Regular cardiac myocyte (primary cell): ENCODE results near the gene IPO9. TPM values are rescaled to one million over a fixed set of nuclear protein-coding genes. Genes with fewer than 3 reads are reported as not detected.

Experiments
- total RNA-seq: library from RNA; depleted of rRNA; stranded (reverse); fragments of >200 nt; gene quantifications from 2 replicates; pipeline ENCODE4 v1.2.3, GENCODE V29; 2014

The IPO9 gene
- 18.3 and 20.7 TPM in 2 replicates for total RNA-seq

GRCh38 chr1:201828820-201829774 is at the start of gene IPO9:
Gene IPO9, plus strand, starts transcription at chr1:201829157. Its CDS starts 53 bp downstream, at chr1:201829210.

GRCh38 chr1:201888282-201889089 is 59.5 kb downstream of the IPO9 start, which contains the start of gene SHISA4:
Gene SHISA4, plus strand, starts transcription at chr1:201888898. Its CDS starts 97 bp downstream, at chr1:201888995.

Other genes with a start within 250 kb of the IPO9 start
- gene SHISA4, start 59.7 kb downstream of the IPO9 start, total RNA-seq = 7.9 and 18.0 TPM in 2 replicates
- 3.1 and 25.7 TPM in 2 replicates for gene LMOD1, start 117.4 kb downstream of the IPO9 start, total RNA-seq
- 62.6 and 113 TPM in 2 replicates for gene TIMM17A, start 126.3 kb downstream of the IPO9 start, total RNA-seq
- gene RNPEP, start 153.5 kb downstream of the IPO9 start, total RNA-seq = 63.8 and 79.8 TPM in 2 replicates
- gene ELF3, start 181.4 kb downstream of the IPO9 start, total RNA-seq = 0.77 and 2.5 TPM in 2 replicates